Prostate gland (tissue), 2 donors: ENCODE measurements around the gene SLK.

Experiments
- CTCF ChIP-seq, 4 experiments: fragments of 200-600 bp in 2 of 4; fragments of 450-650 bp in 2 of 4; sonication (generic) in 2 of 4; IDR thresholded peaks; 1 replicate in 3 of 4; 2 replicates in 1 of 4; pipeline ENCODE4 v1.5.1; 2016 to 2019; ENCODE audit warnings: antibody characterized with exemption in 4 of 4, mild to moderate bottlenecking in 2 of 4, moderate library complexity in 2 of 4
- POLR2A ChIP-seq: fragments of 450-650 bp; IDR thresholded peaks from one replicate; pipeline ENCODE4 v1.6.1; 2016; ENCODE audit warnings: antibody characterized with exemption, mild to moderate bottlenecking
- POLR2AphosphoS5 ChIP-seq: sonication (generic); formaldehyde crosslinking; IDR thresholded peaks from one replicate; pipeline ENCODE4 v1.6.1; 2017; ENCODE audit warnings: antibody characterized with exemption

GRCh38 chr10:104056619-104057273, 89.8 kb downstream of the SLK start:
- TF ChIP-seq POLR2A (no peak), CTCF (IDR thresholded peaks at IDR 0.05) (no peak), POLR2AphosphoS5 (no peak)
